ENCODE data around the gene RTBDN.
A peak's percentile ranks its signal among the peaks of the same experiment; 100 is the strongest.

RTBDN gene

GRCh38 chr19:12834566-12834943 lies at the start of gene RTBDN:
RTBDN (minus strand) TSS chr19:12834579; CDS start chr19:12829979, 4,600 bp downstream.
- DNase-seq, result no peak

- no peak for DNase-seq
These were observed 48.2 kb upstream of the RTBDN start for GRCh38 chr19:12882589-12882988.

GRCh38 chr19:12881172-12881808 lies 46.9 kb upstream of the RTBDN start, which contains the start of gene DNASE2:
DNASE2 (minus strand) TSS chr19:12881449; CDS start chr19:12881375, 74 bp downstream.
- peak; percentile 49 for DNase-seq

GRCh38 chr19:12880551-12881171 lies 46.3 kb upstream of the RTBDN start:
- no peak for DNase-seq

- no peak for DNase-seq
These were observed 40.7 kb upstream of the RTBDN start for GRCh38 chr19:12875086-12875485.

- no peak for DNase-seq
These were observed 39.7 kb upstream of the RTBDN start for GRCh38 chr19:12873891-12874745.

GRCh38 chr19:12872941-12873890 lies 38.8 kb upstream of the RTBDN start:
- no peak for DNase-seq

GRCh38 chr19:12872255-12872654 lies 37.9 kb upstream of the RTBDN start:
- DNase-seq, result no peak

GRCh38 chr19:12871681-12872080 lies 37.3 kb upstream of the RTBDN start:
- no peak for DNase-seq

GRCh38 chr19:12868540-12869112 lies 34.2 kb upstream of the RTBDN start:
- DNase-seq, result no peak

GRCh38 chr19:12867120-12868099 lies 33.0 kb upstream of the RTBDN start:
- DNase-seq, result no peak

GRCh38 chr19:12866416-12867119 lies 32.2 kb upstream of the RTBDN start:
- no peak for DNase-seq

GRCh38 chr19:12865746-12866415 lies 31.5 kb upstream of the RTBDN start:
- no peak for DNase-seq

- no peak for DNase-seq
These were observed 30.6 kb upstream of the RTBDN start for GRCh38 chr19:12864721-12865715.

GRCh38 chr19:12864143-12864542 lies 29.8 kb upstream of the RTBDN start:
- DNase-seq, result no peak

GRCh38 chr19:12859546-12859945 lies 25.2 kb upstream of the RTBDN start:
- no peak for DNase-seq

- DNase-seq, result no peak
These were observed 23.9 kb upstream of the RTBDN start for GRCh38 chr19:12858041-12858928.

All from T1000 (cell line).